NCI-H748 treated with DMSO at 0.1 percent for 48 hours (cell line): Measurements from ENCODE around the gene FAM90A26.
"Not testable (repeated sequence)": the region's sequence is repeated elsewhere in the genome, so short reads cannot be mapped to it uniquely, and the experiment has no call there.

Experiments
- DNase-seq: peaks from one replicate; lab custom pipeline; 2025; lab: John Stamatoyannopoulos, UW

FAM90A26 gene

GRCh38 chr4:9160046-9160445, 10.2 kb upstream of the FAM90A26 start:
- DNase-seq, result not testable (repeated sequence)

- DNase-seq, result not testable (repeated sequence)
Observed at GRCh38 chr4:9165990-9166389, 4.2 kb upstream of the FAM90A26 start.

- DNase-seq, result not testable (repeated sequence)
Observed at GRCh38 chr4:9210357-9210756, 40.1 kb downstream of the FAM90A26 start, which contains the start of gene USP17L10. USP17L10 (plus strand) TSS chr4:9210657; CDS start chr4:9210657, 0 bp downstream.

- not testable (repeated sequence) for DNase-seq
Observed at GRCh38 chr4:9214701-9215100, 44.5 kb downstream of the FAM90A26 start.

GRCh38 chr4:9215105-9215504, 44.9 kb downstream of the FAM90A26 start, which contains the start of gene USP17L11:
USP17L11 (plus strand) TSS chr4:9215405; CDS start chr4:9215405, 0 bp downstream.
- not testable (repeated sequence) for DNase-seq

- not testable (repeated sequence) for DNase-seq
Observed at GRCh38 chr4:9219852-9220251, 49.6 kb downstream of the FAM90A26 start, which contains the start of gene USP17L12. USP17L12 (plus strand) TSS chr4:9220152; CDS start chr4:9220152, 0 bp downstream.

GRCh38 chr4:9224596-9224995, 54.4 kb downstream of the FAM90A26 start, which contains the start of gene USP17L13:
USP17L13 (plus strand) TSS chr4:9224896; CDS start chr4:9224896, 0 bp downstream.
- DNase-seq, result not testable (repeated sequence)
